NCI-H69 (cell line): ENCODE measurements around the gene OSBP2.
A peak's percentile ranks its signal among the peaks of the same experiment; 100 is the strongest.
"Not testable (repeated sequence)": the region's sequence is repeated elsewhere in the genome, so short reads cannot be mapped to it uniquely, and the experiment has no call there.

Experiments used
- DNase-seq: peaks from one replicate; lab custom pipeline; 2025; lab: John Stamatoyannopoulos, UW

OSBP2 gene

DNA sequence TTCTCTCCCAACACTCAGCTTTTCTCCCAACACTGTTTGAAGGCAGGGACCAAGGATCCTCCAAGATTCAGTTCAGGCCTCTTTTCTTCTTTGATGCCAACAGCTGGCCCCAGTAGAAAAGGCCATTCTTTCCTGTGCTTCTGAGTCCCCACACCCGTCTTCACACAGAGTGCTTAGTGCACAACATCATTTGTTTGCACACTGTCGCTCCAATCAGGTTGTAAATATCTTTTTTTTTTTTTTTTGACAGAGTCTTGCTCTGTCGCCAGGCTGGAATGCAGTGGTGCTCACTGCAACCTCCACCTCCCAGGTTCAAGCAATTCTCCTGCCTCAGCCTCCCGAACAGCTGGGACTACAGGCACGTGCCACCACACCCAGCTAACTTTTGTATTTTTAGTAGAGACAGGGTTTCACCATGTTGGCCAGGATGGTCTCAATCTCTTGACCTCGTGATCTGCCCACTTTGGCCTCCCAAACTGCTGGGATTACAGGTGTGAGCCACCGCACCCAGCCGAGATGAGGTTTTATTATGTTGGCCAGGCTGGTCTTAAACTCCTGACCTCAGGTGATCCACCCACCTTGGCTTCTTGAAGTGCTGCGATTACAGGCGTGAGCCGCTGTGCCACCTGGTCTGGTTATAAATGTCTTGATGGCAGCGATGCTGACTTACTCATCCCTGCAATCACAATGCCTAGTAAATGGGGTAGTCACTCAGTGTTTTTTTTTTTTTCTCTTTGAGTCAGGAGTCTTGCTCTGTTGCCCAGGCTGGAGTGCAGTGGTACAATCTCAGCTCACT lies 14.6 kb upstream of the OSBP2 start:
- peak; percentile 34 for DNase-seq

GRCh38 chr22:30680991-30681770 lies 13.5 kb upstream of the OSBP2 start:
- no peak for DNase-seq

- peak; percentile 40 for DNase-seq
Observed at GRCh38 chr22:30681831-30682230, 12.8 kb upstream of the OSBP2 start.

- DNase-seq = no peak
Observed at GRCh38 chr22:30685178-30685577, 9.5 kb upstream of the OSBP2 start.

GRCh38 chr22:30687358-30687757 lies 7.3 kb upstream of the OSBP2 start:
- DNase-seq = no peak

GRCh38 chr22:30689622-30690021 lies 5.1 kb upstream of the OSBP2 start:
- no peak for DNase-seq

DNA sequence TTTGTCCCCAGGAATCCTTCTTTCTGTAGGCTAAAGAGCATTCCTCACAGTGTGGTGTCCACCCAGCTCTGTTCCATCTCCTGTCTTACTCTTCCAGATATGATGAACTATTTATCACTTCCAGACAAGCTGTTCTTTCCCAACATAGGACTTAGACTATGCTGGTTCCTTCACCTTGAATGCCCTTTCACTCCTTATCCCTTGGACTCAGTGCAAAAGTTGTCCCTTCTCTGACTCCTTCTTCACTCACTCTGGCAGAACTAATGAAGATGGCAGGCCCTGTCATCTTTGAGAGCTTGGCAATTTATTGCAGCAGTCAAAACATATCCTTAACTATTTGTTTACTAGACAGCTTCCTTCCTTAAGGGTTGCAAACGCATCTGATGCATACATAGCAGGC lies 3.5 kb upstream of the OSBP2 start:
- no peak for DNase-seq

- DNase-seq = peak; percentile 87
Observed at GRCh38 chr22:30694171-30694639, 469 bp upstream of the OSBP2 start.

- DNase-seq = no peak
Observed at GRCh38 chr22:30695351-30695851, 727 bp downstream of the OSBP2 start.

DNA sequence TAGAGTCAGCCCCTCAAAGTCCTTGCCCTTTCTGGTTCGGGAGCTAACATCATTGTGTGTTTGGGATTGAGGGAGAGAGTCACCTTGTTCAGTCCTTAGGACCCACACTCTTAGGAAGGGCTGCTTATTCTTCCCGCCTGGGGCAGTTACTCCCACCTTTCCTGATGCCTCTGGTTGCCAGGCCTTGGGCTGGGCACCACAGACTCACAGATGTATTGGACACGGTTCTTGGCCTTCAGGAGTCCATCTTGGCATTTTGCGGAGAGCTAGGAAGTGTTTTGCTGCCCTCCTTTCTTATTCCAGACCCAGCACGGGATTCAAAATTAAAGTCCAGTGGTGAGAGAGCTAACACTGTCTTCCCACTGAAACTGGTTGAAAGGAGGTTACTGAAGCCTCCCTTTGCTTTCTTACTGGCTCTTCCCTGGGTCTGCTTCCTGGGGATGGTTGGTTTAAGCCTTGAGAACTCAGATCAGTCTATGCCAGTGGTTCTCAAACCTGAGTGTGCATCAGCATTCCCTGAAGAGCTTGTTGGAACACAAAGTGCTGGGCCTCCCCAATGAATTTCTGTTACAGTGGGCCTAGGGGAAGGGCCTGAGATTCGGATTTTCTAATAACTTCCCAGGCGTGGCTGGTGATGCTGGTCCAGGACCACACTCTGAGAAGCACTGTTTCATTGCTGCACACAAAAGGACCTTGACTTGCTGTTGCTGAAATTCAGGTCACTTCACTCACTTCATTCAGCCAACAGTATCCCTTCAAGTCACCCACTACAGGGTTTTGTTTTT lies 1.4 kb downstream of the OSBP2 start:
- DNase-seq = no peak

- DNase-seq = no peak
Observed at GRCh38 chr22:30697975-30698374, 3.3 kb downstream of the OSBP2 start.

GRCh38 chr22:30701872-30702271 lies 7.2 kb downstream of the OSBP2 start:
- no peak for DNase-seq

DNA sequence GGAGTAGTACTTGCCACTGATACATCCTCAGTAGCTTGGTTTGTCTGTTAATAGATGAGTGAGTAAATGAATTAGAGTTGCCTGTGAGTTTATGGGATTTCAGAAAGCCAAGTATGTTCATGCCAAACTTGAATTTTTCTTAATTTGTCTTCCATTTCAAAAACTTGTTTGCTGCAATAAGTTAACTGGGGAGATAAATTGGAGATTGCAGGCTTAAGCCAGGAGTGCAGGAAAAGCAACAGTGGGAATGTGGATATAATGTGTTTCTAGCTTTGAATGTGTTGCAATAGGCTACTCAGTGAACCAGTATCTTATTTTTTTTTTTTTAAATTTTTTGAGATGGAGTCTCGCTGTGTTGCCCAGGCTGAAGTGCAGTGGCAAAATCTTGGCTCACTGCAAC lies 8.2 kb downstream of the OSBP2 start:
- no peak for DNase-seq

- DNase-seq = peak; percentile 19
Observed at GRCh38 chr22:30704978-30705377, 10.3 kb downstream of the OSBP2 start.

- peak; percentile 95 for DNase-seq
Observed at GRCh38 chr22:30705710-30706651, 11.3 kb downstream of the OSBP2 start.

GRCh38 chr22:30709980-30710379 lies 15.3 kb downstream of the OSBP2 start:
- not testable (repeated sequence) for DNase-seq

DNA sequence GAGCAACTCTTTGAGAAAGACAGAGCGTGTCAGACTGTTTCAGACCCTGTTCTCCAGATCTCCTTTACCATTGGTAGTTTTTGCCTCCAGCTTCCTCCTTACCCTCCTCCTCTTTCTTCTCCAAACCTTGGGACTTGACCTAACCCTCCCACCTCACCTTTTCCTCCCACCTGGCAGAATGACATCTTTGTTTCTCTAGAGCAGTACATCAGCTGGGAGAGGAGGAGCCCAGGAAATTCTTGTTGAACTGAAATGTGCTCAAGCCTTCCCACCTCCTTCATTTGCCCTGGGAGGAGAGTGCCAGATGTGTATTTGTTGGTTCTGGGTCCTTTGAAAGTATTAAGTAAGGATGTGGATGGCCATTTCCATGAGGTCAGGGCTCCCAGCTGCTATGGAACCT lies 17.4 kb downstream of the OSBP2 start:
- peak; percentile 26 for DNase-seq

DNA sequence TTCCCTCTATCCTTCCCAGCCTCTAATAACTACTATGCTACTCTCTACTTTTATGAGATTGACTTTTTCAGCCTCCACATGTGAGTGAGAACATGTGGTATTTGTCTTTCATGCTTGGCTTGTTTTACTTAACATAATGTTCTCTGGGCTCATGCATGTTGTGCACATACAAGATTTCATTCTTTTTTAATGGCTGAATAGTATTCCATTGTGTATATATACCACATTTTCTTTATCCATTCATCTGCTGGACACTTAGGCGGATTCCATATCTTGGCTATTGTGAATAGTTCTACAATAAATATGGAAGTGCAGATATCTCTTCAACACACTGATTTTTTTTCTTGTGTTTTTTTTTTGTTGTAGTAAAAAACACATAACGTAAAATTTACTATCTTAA lies 19.4 kb downstream of the OSBP2 start:
- DNase-seq = no peak

GRCh38 chr22:30717331-30717921 lies 22.8 kb downstream of the OSBP2 start:
- DNase-seq = no peak

DNA sequence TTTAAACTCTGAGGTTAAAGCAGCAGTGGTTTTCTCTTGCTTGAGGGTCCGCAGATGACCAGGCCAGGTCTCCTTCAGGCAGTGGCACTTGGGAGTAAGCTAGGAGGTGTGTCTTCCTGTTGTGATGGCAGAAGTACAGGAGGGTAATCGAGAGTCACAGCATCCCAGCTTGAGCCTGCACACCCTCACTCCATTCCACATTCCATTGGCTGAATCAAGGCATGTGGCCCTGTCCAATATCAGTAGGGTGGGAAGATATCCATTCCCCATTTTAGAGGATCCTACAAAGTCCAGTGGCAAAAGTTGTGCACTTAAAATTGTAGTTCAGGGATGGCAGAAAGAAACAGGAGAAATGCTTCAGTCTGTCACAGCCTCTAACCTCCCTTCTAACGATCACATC lies 23.3 kb downstream of the OSBP2 start:
- DNase-seq = no peak

GRCh38 chr22:30718491-30718890 lies 23.8 kb downstream of the OSBP2 start:
- DNase-seq = no peak
